ENCODE measurements around the gene MEF2D. TPM values are rescaled to one million over a fixed set of nuclear protein-coding genes. Genes with fewer than 3 reads are reported as not detected.

MEF2D gene
- polyA plus RNA-seq, 4 donors = 5.8 to 23.7 (median 13.0) TPM

- H3K27ac ChIP-seq (ENCODE audit: low read depth in 1 of 3, low read length in 2 of 3) = peak overlapping the region in 1 of 3 donors; percentile 32
- no peak overlapping the region for H3K4me3 ChIP-seq (ENCODE audit: low read depth in 1 of 3, low read length in 3 of 3)
- FAIRE-seq (no peak), DNase-seq (no peak)
- no peaks in the 10 kb centered on the region for H3K4me1 ChIP-seq (ENCODE audit: control insufficient read depth in 3 of 3, insufficient read depth in 2 of 3, low read depth in 1 of 3, low read length in 2 of 3)
- 91 to 97% (median 93%) methylated on average over 8 of the region's 8 CpGs for WGBS, 3 donors
- H3K9me3 ChIP-seq (ENCODE audit: control insufficient read depth in 2 of 2, insufficient read depth in 1 of 2, low read depth in 1 of 2, low read length in 1 of 2) = no peaks in the 10 kb centered on the region
- H3K27me3 ChIP-seq (ENCODE audit: control insufficient read depth in 3 of 3, insufficient read depth in 3 of 3, low read length in 3 of 3) = no peaks in the 10 kb centered on the region
- H3K36me3 ChIP-seq (ENCODE audit: control insufficient read depth in 3 of 3, insufficient read depth in 2 of 3, low read depth in 1 of 3, low read length in 3 of 3) = peaks cover 9 to 99% (median 50%) of the 10 kb centered on the region in 3 donors
Observed at GRCh38 chr1:156478250-156478627, 22.3 kb downstream of the MEF2D start.

- DNase-seq (no peak), FAIRE-seq (no peak)
- no peaks in the 10 kb centered on the region for H3K27me3 ChIP-seq (ENCODE audit: control insufficient read depth in 3 of 3, insufficient read depth in 3 of 3, low read length in 3 of 3)
- H3K27ac ChIP-seq (ENCODE audit: low read depth in 1 of 3, low read length in 2 of 3) = peak overlapping the region in 1 of 3 donors; percentile 82
- WGBS, 3 donors = 78 to 94% (median 79%) methylated on average over 3 of the region's 3 CpGs
- no peaks in the 10 kb centered on the region for H3K9me3 ChIP-seq (ENCODE audit: control insufficient read depth in 2 of 2, insufficient read depth in 1 of 2, low read depth in 1 of 2, low read length in 1 of 2)
- H3K4me3 ChIP-seq (ENCODE audit: low read depth in 1 of 3, low read length in 3 of 3) = no peak overlapping the region
- peaks cover 9 to 98% (median 46%) of the 10 kb centered on the region in 3 donors for H3K36me3 ChIP-seq (ENCODE audit: control insufficient read depth in 3 of 3, insufficient read depth in 2 of 3, low read depth in 1 of 3, low read length in 3 of 3)
- no peaks in the 10 kb centered on the region for H3K4me1 ChIP-seq (ENCODE audit: control insufficient read depth in 3 of 3, insufficient read depth in 2 of 3, low read depth in 1 of 3, low read length in 2 of 3)
Observed at GRCh38 chr1:156477526-156478249, 22.9 kb downstream of the MEF2D start.

- FAIRE-seq (no peak), DNase-seq (no peak)
- Histone ChIP-seq H3K9me3 (ENCODE audit: control insufficient read depth in 2 of 2, insufficient read depth in 1 of 2, low read depth in 1 of 2, low read length in 1 of 2) (no peaks in the 10 kb centered on the region), H3K27ac (ENCODE audit: low read depth in 1 of 3, low read length in 2 of 3) (peak overlapping the region in 1 of 3 donors; percentile 82), H3K36me3 (ENCODE audit: control insufficient read depth in 3 of 3, insufficient read depth in 2 of 3, low read depth in 1 of 3, low read length in 3 of 3) (peaks cover 11 to 97% (median 43%) of the 10 kb centered on the region in 3 donors), H3K4me1 (ENCODE audit: control insufficient read depth in 3 of 3, insufficient read depth in 2 of 3, low read depth in 1 of 3, low read length in 2 of 3) (peaks cover 0 to 7% (median 0%) of the 10 kb centered on the region in 3 donors), H3K4me3 (ENCODE audit: low read depth in 1 of 3, low read length in 3 of 3) (no peak overlapping the region), H3K27me3 (ENCODE audit: control insufficient read depth in 3 of 3, insufficient read depth in 3 of 3, low read length in 3 of 3) (no peaks in the 10 kb centered on the region)
- WGBS, 3 donors = 52 to 78% (median 64%) methylated on average over 8 of the region's 8 CpGs
Observed at GRCh38 chr1:156476501-156477298, 23.9 kb downstream of the MEF2D start.

GRCh38 chr1:156475568-156476500 lies 24.7 kb downstream of the MEF2D start:
- DNase-seq = no peak
- WGBS, 3 donors = 65 to 77% (median 73%) methylated on average over 25 of the region's 25 CpGs
- no peak for FAIRE-seq
- H3K9me3 ChIP-seq (ENCODE audit: control insufficient read depth in 2 of 2, insufficient read depth in 1 of 2, low read depth in 1 of 2, low read length in 1 of 2) = no peaks in the 10 kb centered on the region
- H3K36me3 ChIP-seq (ENCODE audit: control insufficient read depth in 3 of 3, insufficient read depth in 2 of 3, low read depth in 1 of 3, low read length in 3 of 3) = peaks cover 8 to 97% (median 38%) of the 10 kb centered on the region in 3 donors
- H3K4me3 ChIP-seq (ENCODE audit: low read depth in 1 of 3, low read length in 3 of 3) = no peak overlapping the region
- H3K27ac ChIP-seq (ENCODE audit: low read depth in 1 of 3, low read length in 2 of 3) = peak overlapping the region in 1 of 3 donors; percentile 82
- H3K27me3 ChIP-seq (ENCODE audit: control insufficient read depth in 3 of 3, insufficient read depth in 3 of 3, low read length in 3 of 3) = no peaks in the 10 kb centered on the region
- peaks cover 0 to 14% (median 0%) of the 10 kb centered on the region in 3 donors for H3K4me1 ChIP-seq (ENCODE audit: control insufficient read depth in 3 of 3, insufficient read depth in 2 of 3, low read depth in 1 of 3, low read length in 2 of 3)

GRCh38 chr1:156474966-156475365 lies 25.6 kb downstream of the MEF2D start:
- Histone ChIP-seq H3K4me3 (ENCODE audit: low read depth in 1 of 3, low read length in 3 of 3) (no peak overlapping the region), H3K27ac (ENCODE audit: low read depth in 1 of 3, low read length in 2 of 3) (no peak overlapping the region), H3K9me3 (ENCODE audit: control insufficient read depth in 2 of 2, insufficient read depth in 1 of 2, low read depth in 1 of 2, low read length in 1 of 2) (no peaks in the 10 kb centered on the region), H3K27me3 (ENCODE audit: control insufficient read depth in 3 of 3, insufficient read depth in 3 of 3, low read length in 3 of 3) (no peaks in the 10 kb centered on the region), H3K36me3 (ENCODE audit: control insufficient read depth in 3 of 3, insufficient read depth in 2 of 3, low read depth in 1 of 3, low read length in 3 of 3) (peaks cover 8 to 94% (median 39%) of the 10 kb centered on the region in 3 donors), H3K4me1 (ENCODE audit: control insufficient read depth in 3 of 3, insufficient read depth in 2 of 3, low read depth in 1 of 3, low read length in 2 of 3) (peaks cover 0 to 21% (median 0%) of the 10 kb centered on the region in 3 donors)
- DNase-seq (no peak), FAIRE-seq (no peak)
- 88 to 91% (median 89%) methylated on average over 7 of the region's 7 CpGs for WGBS, 3 donors

GRCh38 chr1:156471496-156472490 lies 28.8 kb downstream of the MEF2D start:
- WGBS, 3 donors = 41 to 64% (median 51%) methylated on average over 9 of the region's 9 CpGs
- H3K4me1 ChIP-seq (ENCODE audit: control insufficient read depth in 3 of 3, insufficient read depth in 2 of 3, low read depth in 1 of 3, low read length in 2 of 3) = peaks cover 0 to 21% (median 0%) of the 10 kb centered on the region in 3 donors
- no peak for FAIRE-seq

GRCh38 chr1:156470473-156470872 lies 30.1 kb downstream of the MEF2D start:
- H3K27ac ChIP-seq (ENCODE audit: low read depth in 1 of 3, low read length in 2 of 3) = peak overlapping the region in 1 of 3 donors; percentile 37
- peaks cover 0 to 21% (median 0%) of the 10 kb centered on the region in 3 donors for H3K4me1 ChIP-seq (ENCODE audit: control insufficient read depth in 3 of 3, insufficient read depth in 2 of 3, low read depth in 1 of 3, low read length in 2 of 3)
- peaks cover 26 to 94% (median 40%) of the 10 kb centered on the region in 3 donors for H3K36me3 ChIP-seq (ENCODE audit: control insufficient read depth in 3 of 3, insufficient read depth in 2 of 3, low read depth in 1 of 3, low read length in 3 of 3)
- no peak for FAIRE-seq
- no peaks in the 10 kb centered on the region for H3K27me3 ChIP-seq (ENCODE audit: control insufficient read depth in 3 of 3, insufficient read depth in 3 of 3, low read length in 3 of 3)
- 96 to 100% (median 97%) methylated on average over 1 of the region's 1 CpG for WGBS, 3 donors
- no peak overlapping the region for H3K4me3 ChIP-seq (ENCODE audit: low read depth in 1 of 3, low read length in 3 of 3)
- peak in 1 of 2 donors; percentile 44 for DNase-seq
- H3K9me3 ChIP-seq (ENCODE audit: control insufficient read depth in 2 of 2, insufficient read depth in 1 of 2, low read depth in 1 of 2, low read length in 1 of 2) = no peaks in the 10 kb centered on the region

More at GRCh38 chr1:156471496-156472490, 28.8 kb downstream of the MEF2D start:
- Histone ChIP-seq H3K36me3 (ENCODE audit: control insufficient read depth in 3 of 3, insufficient read depth in 2 of 3, low read depth in 1 of 3, low read length in 3 of 3) (peaks cover 23 to 93% (median 47%) of the 10 kb centered on the region in 3 donors), H3K9me3 (ENCODE audit: control insufficient read depth in 2 of 2, insufficient read depth in 1 of 2, low read depth in 1 of 2, low read length in 1 of 2) (no peaks in the 10 kb centered on the region), H3K27ac (ENCODE audit: low read depth in 1 of 3, low read length in 2 of 3) (peak overlapping the region; percentile 36 to 76 (median 73)), H3K27me3 (ENCODE audit: control insufficient read depth in 3 of 3, insufficient read depth in 3 of 3, low read length in 3 of 3) (no peaks in the 10 kb centered on the region), H3K4me3 (ENCODE audit: low read depth in 1 of 3, low read length in 3 of 3) (no peak overlapping the region)
- DNase-seq = peak; percentile 61 to 79
